K562 (cell line): ENCODE results near the gene ZDHHC19. TPM values are rescaled to one million over a fixed set of nuclear protein-coding genes. Genes with fewer than 3 reads are reported as not detected.

Experiments used
- CBFA2T2 ChIP-seq: fragments of 450-650 bp; conservative IDR thresholded peaks from 2 replicates; pipeline ENCODE4 v1.6.1; 2017; ENCODE audit warnings: mild to moderate bottlenecking
- CBX2 ChIP-seq: fragments of 200-600 bp; sonication (generic); IDR thresholded peaks from one replicate; pipeline ENCODE4 v1.6.1; 2012; ENCODE audit warnings: mild to moderate bottlenecking, low read length, inconsistent platforms; ENCODE audit not compliant: insufficient read depth, poor library complexity, severe bottlenecking
- DDX20 ChIP-seq: fragments of 450-650 bp; IDR thresholded peaks from 2 replicates; pipeline ENCODE4 v1.6.1; 2016; ENCODE audit warnings: missing genetic modification characterization, low read depth, mild to moderate bottlenecking, missing compliant biosample characterization, moderate library complexity
- DMBX1 ChIP-seq: fragments of 250-450 bp; sonication (Bioruptor Pico); IDR thresholded peaks from 2 replicates; pipeline ENCODE4 v1.8.0; 2022; ENCODE audit warnings: inconsistent platforms, mild to moderate bottlenecking, moderate library complexity, borderline replicate concordance
- DPF2 ChIP-seq: fragments of 450-650 bp; IDR thresholded peaks from 2 replicates; pipeline ENCODE4 v1.6.1; 2016
- ETV6 ChIP-seq, 3 experiments: fragments of 150-350 bp in 1 of 3; sonication (generic) in 1 of 3; formaldehyde crosslinking in 1 of 3; IDR thresholded peaks; 2 replicates each; pipeline versions ENCODE4 v1.6.1 to v1.8.0; 2014 to 2022; ENCODE audit warnings: borderline replicate concordance in 2 of 3, low read depth in 2 of 3, antibody characterized with exemption in 1 of 3, low read length in 1 of 3, mild to moderate bottlenecking in 1 of 3, missing genetic modification reagents in 1 of 3
- HMG20B ChIP-seq: fragments of 250-450 bp; sonication (Bioruptor Pico); IDR thresholded peaks from 2 replicates; pipeline ENCODE4 v1.5.0; 2021; ENCODE audit warnings: mild to moderate bottlenecking
- KAT2B ChIP-seq: IDR thresholded peaks from one replicate; pipeline ENCODE4 v1.6.1; 2012; ENCODE audit warnings: low read depth, mild to moderate bottlenecking, control low read depth, inconsistent platforms, low read length, moderate library complexity
- KAT8 ChIP-seq: fragments of 450-650 bp; IDR thresholded peaks from 2 replicates; pipeline ENCODE4 v1.6.1; 2016; ENCODE audit warnings: low read depth, mild to moderate bottlenecking
- NFE2 ChIP-seq: IDR thresholded peaks from 2 replicates; pipeline ENCODE4 v1.6.1; 2014; ENCODE audit warnings: antibody characterized with exemption, low read depth
- NR2C1 ChIP-seq, 2 experiments: fragments of 450-650 bp; IDR thresholded peaks; 2 replicates each; pipeline ENCODE4 v1.6.1; 2017; ENCODE audit warnings: mild to moderate bottlenecking in 2 of 2, antibody characterized with exemption in 1 of 2, inconsistent platforms in 1 of 2, missing compliant biosample characterization in 1 of 2, missing genetic modification characterization in 1 of 2
- POLR2B ChIP-seq: fragments of 450-650 bp; IDR thresholded peaks from 2 replicates; pipeline ENCODE4 v1.6.1; 2018; ENCODE audit warnings: low read depth; ENCODE audit not compliant: partially characterized antibody
- PRMT5 ChIP-seq: sonication (generic); formaldehyde crosslinking; IDR thresholded peaks from 2 replicates; pipeline ENCODE4 v1.5.0; 2020; ENCODE audit warnings: missing genetic modification reagents
- SAP30 ChIP-seq: fragments of 200-600 bp; sonication (generic); IDR thresholded peaks from 2 replicates; pipeline ENCODE4 v1.6.1; 2012; ENCODE audit warnings: borderline replicate concordance, low read depth, mild to moderate bottlenecking, moderate library complexity, low read length, control low read depth, inconsistent platforms; ENCODE audit not compliant: insufficient read depth, poor library complexity, severe bottlenecking
- SIN3A ChIP-seq, 2 experiments: fragments of 150-350 bp in 1 of 2; IDR thresholded peaks; 2 replicates each; pipeline ENCODE4 v1.6.1; 2011 to 2016; ENCODE audit warnings: borderline replicate concordance in 2 of 2, low read depth in 2 of 2, low read length in 2 of 2, mild to moderate bottlenecking in 2 of 2, moderate library complexity in 2 of 2; ENCODE audit not compliant: control insufficient read depth in 1 of 2
- SMAD3 ChIP-seq: fragments of 450-650 bp; formaldehyde crosslinking; conservative IDR thresholded peaks from 2 replicates; pipeline ENCODE4 v1.4.0; 2020; ENCODE audit warnings: mild to moderate bottlenecking
- SUPT5H ChIP-seq: fragments of 450-650 bp; IDR thresholded peaks from 2 replicates; pipeline ENCODE4 v1.6.1; 2016
- TCFL5 ChIP-seq: fragments of 250-450 bp; sonication (Bioruptor Pico); conservative IDR thresholded peaks from 2 replicates; pipeline ENCODE4 v1.6.1; 2021; ENCODE audit warnings: mild to moderate bottlenecking, moderate library complexity, matching md5 sums
- TEAD4 ChIP-seq, 2 experiments: sonication (generic) in 1 of 2; formaldehyde crosslinking in 1 of 2; IDR thresholded peaks; 2 replicates each; pipeline versions ENCODE4 v1.6.1 to v1.8.0; 2012 to 2022; ENCODE audit warnings: borderline replicate concordance in 1 of 2, inconsistent platforms in 1 of 2, low read length in 1 of 2, mild to moderate bottlenecking in 1 of 2, missing genetic modification reagents in 1 of 2
- TFE3 ChIP-seq: fragments of 450-650 bp; formaldehyde crosslinking; IDR thresholded peaks from 2 replicates; pipeline ENCODE4 v1.4.0; 2020; ENCODE audit warnings: mild to moderate bottlenecking, mixed read lengths
- ZBTB9 ChIP-seq: fragments of 450-650 bp; formaldehyde crosslinking; IDR thresholded peaks from 2 replicates; pipeline ENCODE4 v1.4.0; 2020; ENCODE audit warnings: mild to moderate bottlenecking, moderate library complexity
- ZFP1 ChIP-seq: fragments of 450-650 bp; formaldehyde crosslinking; IDR thresholded peaks from 2 replicates; pipeline ENCODE4 v1.4.0; 2020; ENCODE audit warnings: mild to moderate bottlenecking, mixed read lengths
- ZNF146 ChIP-seq: IDR thresholded peaks from one replicate; pipeline ENCODE4 v1.6.1; 2018; ENCODE audit warnings: missing compliant biosample characterization; ENCODE audit not compliant: unreplicated experiment
- ZNF24 ChIP-seq: fragments of 450-650 bp; IDR thresholded peaks from 2 replicates; pipeline ENCODE4 v1.6.1; 2016
- ZNF449 ChIP-seq: fragments of 250-450 bp; sonication (Bioruptor Pico); IDR thresholded peaks from 2 replicates; pipeline ENCODE4 v1.8.0; 2022; ENCODE audit warnings: moderate library complexity, mild to moderate bottlenecking, inconsistent platforms
- polyA plus RNA-seq, 8 experiments: library from polyadenylated mRNA; depleted of rRNA in 4 of 8; stranded (reverse) in 5 of 8; unstranded in 3 of 8; fragments of >200 nt; fragmentation: Nextera tagmentation in 2 of 8; fragmentation: Illumina TruSeq in 1 of 8; extraction: Ambion mirVana in 2 of 8; extraction: Trizol in 1 of 8; gene quantifications; 2 replicates each; pipeline versions ENCODE4 v1.2.1 to v1.2.3, GENCODE V29; 2011 to 2014; ENCODE audit warnings: inconsistent platforms in 1 of 8, missing spikeins in 1 of 8
- total RNA-seq, 7 experiments: library from RNA; depleted of rRNA in 6 of 7; stranded (reverse); fragments of >200 nt in 6 of 7; fragmentation: Illumina TruSeq in 2 of 7; extraction: Trizol in 2 of 7; gene quantifications; 2 replicates each; pipeline versions ENCODE4 v1.2.1 to v1.2.3, GENCODE V29; 2011 to 2021; ENCODE audit warnings: low replicate concordance in 1 of 7

ZDHHC19 gene
- total and polyA plus RNA-seq, 9 of the 15 experiments (the other 6 are each of a cell fraction or from before 2014, with no cell fraction given): 0.40 to 5.5 (median 1.1) TPM

GRCh38 chr3:196164576-196164975 lies 46.6 kb downstream of the ZDHHC19 start (continued):
- TF ChIP-seq TEAD4 (IDR thresholded peaks at IDR 0.05; ENCODE audit: low read length) (no peak), TEAD4 (CRISPR knock-in tag; IDR thresholded peaks at IDR 0.05; ENCODE audit: borderline replicate concordance) (no peak), ETV6 (IDR thresholded peaks at IDR 0.05; ENCODE audit: borderline replicate concordance in 1 of 2, low read depth in 2 of 2, low read length in 1 of 2) (no peak), ETV6 (CRISPR knock-in tag; IDR thresholded peaks at IDR 0.05; ENCODE audit: borderline replicate concordance) (no peak), SUPT5H (no peak), CBFA2T2 (no peak), ZNF24 (no peak), ZFP1 (CRISPR knock-in tag) (no peak), TFE3 (no peak), SMAD3 (no peak), SIN3A (IDR thresholded peaks at IDR 0.05; ENCODE audit: borderline replicate concordance in 2 of 2, control insufficient read depth in 1 of 2, low read depth in 2 of 2, low read length in 2 of 2) (no peak), DDX20 (no peak), SAP30 (no peak), ZBTB9 (CRISPR knock-in tag) (no peak), POLR2B (peak; percentile 50), HMG20B (CRISPR knock-in tag) (no peak), NR2C1 (IDR thresholded peaks at IDR 0.05) (no peak), NR2C1 (tag; IDR thresholded peaks at IDR 0.05) (no peak), KAT2B (no peak), NFE2 (no peak), PRMT5 (no peak), KAT8 (no peak), DPF2 (peak; percentile 29; the same call in 1 of the 2 replicates), CBX2 (no peak), TCFL5 (CRISPR knock-in tag) (no peak), ZNF449 (CRISPR knock-in tag) (no peak), DMBX1 (CRISPR knock-in tag) (no peak), ZNF146 (CRISPR knock-in tag) (no peak)
